Measurements from ENCODE around the gene CTSE. TPM values are rescaled to one million over a fixed set of nuclear protein-coding genes. Genes with fewer than 3 reads are reported as not detected.

The CTSE gene
- total RNA-seq, 4 donors from 2014 or later, result not detected

DNA sequence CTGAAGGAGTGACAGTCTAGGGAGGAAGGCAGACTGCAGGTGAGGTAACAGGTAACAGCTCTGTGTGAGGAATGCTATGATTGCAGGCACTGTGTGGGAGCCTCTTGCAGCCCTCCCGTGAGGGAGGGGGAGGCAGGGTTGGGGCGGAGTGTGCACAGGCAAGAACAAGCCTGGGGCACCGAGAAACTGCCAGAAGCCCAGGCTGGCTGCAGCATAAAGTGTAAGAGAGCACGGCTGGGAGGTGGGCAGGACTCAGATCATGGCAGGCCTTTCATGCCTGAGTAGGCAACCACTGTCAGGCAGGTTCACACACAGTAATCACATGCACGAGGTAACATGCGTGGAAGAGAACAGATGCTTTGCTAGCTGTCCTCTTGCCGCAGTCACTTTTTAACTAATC is 17.9 kb upstream of the CTSE start:
- DNase-seq (ENCODE audit: low spot score in 2 of 2), result no peak
- peaks cover 0 to 26% of the 10 kb centered on the region in 2 donors for H3K27me3 ChIP-seq
- 48 to 53% methylated on average over 7 of the region's 7 CpGs for whole genome bisulfite sequencing, 2 donors
- H3K27ac ChIP-seq, result no peak overlapping the region
- H3K4me1 ChIP-seq, result no peaks in the 10 kb centered on the region
- TF ChIP-seq EP300 (IDR thresholded peaks at IDR 0.05) (no peak), POLR2A (IDR thresholded peaks at IDR 0.05) (no peak)
- TF ChIP-seq, protein P1, sequence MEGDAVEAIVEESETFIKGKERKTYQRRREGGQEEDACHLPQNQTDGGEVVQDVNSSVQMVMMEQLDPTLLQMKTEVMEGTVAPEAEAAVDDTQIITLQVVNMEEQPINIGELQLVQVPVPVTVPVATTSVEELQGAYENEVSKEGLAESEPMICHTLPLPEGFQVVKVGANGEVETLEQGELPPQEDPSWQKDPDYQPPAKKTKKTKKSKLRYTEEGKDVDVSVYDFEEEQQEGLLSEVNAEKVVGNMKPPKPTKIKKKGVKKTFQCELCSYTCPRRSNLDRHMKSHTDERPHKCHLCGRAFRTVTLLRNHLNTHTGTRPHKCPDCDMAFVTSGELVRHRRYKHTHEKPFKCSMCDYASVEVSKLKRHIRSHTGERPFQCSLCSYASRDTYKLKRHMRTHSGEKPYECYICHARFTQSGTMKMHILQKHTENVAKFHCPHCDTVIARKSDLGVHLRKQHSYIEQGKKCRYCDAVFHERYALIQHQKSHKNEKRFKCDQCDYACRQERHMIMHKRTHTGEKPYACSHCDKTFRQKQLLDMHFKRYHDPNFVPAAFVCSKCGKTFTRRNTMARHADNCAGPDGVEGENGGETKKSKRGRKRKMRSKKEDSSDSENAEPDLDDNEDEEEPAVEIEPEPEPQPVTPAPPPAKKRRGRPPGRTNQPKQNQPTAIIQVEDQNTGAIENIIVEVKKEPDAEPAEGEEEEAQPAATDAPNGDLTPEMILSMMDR (IDR thresholded peaks at IDR 0.05), result no peak
- no peaks in the 10 kb centered on the region for H3K36me3 ChIP-seq
- no peaks in the 10 kb centered on the region for H3K9me3 ChIP-seq
- H3K4me3 ChIP-seq, result no peak overlapping the region

DNA sequence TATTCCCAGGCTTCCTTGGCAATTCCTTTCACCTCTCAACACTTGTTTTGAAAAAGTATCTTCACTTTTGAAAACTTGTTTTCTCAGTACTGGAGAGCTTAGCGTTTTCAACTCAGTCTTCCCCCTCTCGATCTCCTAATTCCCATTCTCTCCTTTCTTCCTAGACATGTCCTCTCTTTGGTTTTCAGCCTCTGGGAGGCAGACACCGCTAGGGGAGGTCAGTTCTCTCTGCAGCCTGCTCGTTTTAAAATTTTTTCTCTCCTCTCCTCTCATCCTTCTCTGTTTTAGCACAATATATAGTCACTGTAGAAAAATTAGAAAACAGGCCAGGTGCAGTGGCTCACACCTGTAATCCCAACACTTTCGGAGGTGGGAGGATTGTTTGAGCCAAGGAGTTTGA is 16.6 kb upstream of the CTSE start:
- DNase-seq (ENCODE audit: low spot score in 2 of 2), result no peak
- Histone ChIP-seq H3K4me3 (no peak overlapping the region), H3K4me1 (no peaks in the 10 kb centered on the region), H3K27ac (no peak overlapping the region), H3K9me3 (no peaks in the 10 kb centered on the region), H3K36me3 (no peaks in the 10 kb centered on the region), H3K27me3 (peaks cover 0 to 32% of the 10 kb centered on the region in 2 donors)
- 50 to 65% methylated on average over 5 of the region's 5 CpGs for WGBS, 2 donors
- TF ChIP-seq, protein P1 (IDR thresholded peaks at IDR 0.05), result no peak
- TF ChIP-seq POLR2A (IDR thresholded peaks at IDR 0.05), result no peak
- TF ChIP-seq EP300 (IDR thresholded peaks at IDR 0.05), result no peak

DNA sequence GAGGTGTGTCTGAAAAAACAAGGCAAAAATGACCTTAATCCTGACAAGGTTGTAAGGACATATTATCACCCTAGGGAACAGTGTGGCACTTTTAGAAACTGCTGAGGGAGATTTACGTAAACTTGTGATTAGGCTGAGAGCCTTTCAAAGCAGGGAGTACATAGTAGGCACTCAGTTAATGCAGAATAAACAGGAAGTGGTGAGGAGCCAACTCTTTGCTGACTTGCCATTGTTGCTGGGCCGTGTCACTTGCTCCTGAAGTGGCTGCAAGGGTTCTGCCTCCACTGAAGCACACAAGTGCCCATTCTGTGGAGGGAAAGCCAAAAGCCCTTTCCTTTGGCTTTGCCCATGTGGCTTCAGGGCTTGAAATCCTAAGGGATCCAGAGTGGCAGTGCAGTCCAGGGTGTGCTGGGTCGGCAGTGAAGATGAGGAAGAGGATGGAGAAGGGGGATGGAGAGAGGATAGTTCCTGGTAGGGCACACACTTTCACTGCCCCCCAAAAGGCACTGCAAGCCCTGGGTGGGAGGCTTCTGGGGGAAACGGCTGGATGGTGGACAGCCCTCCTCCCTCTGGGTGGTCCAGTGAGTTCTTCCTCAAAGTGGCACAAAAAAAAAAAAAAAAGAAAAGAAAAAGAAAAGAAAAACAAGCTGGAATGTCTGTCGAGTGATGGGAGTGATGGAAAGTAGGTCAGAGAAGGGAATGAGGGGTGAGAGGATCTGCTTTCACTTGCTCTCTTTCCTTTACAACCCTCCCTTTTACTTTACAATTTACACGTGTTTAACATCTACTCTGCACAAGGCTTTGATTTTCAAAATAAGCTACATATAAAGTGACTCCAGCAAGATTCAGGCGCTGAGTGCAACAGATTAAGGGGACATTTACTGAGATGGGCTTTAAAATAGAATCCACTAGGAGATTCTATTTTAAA is 15.6 kb upstream of the CTSE start:
- H3K27ac ChIP-seq, result no peak overlapping the region
- no peaks in the 10 kb centered on the region for H3K36me3 ChIP-seq
- H3K4me1 ChIP-seq, result no peaks in the 10 kb centered on the region
- no peak overlapping the region for H3K4me3 ChIP-seq
- no peaks in the 10 kb centered on the region for H3K9me3 ChIP-seq
- TF ChIP-seq EP300 (IDR thresholded peaks at IDR 0.05) (no peak), POLR2A (IDR thresholded peaks at IDR 0.05) (no peak)
- TF ChIP-seq, protein P1 (IDR thresholded peaks at IDR 0.05), result no peak
- 35 to 41% methylated on average over 7 of the region's 7 CpGs for whole genome bisulfite sequencing, 2 donors
- H3K27me3 ChIP-seq, result peaks cover 0 to 39% of the 10 kb centered on the region in 2 donors
- DNase-seq (ENCODE audit: low spot score in 2 of 2), result no peak

DNA sequence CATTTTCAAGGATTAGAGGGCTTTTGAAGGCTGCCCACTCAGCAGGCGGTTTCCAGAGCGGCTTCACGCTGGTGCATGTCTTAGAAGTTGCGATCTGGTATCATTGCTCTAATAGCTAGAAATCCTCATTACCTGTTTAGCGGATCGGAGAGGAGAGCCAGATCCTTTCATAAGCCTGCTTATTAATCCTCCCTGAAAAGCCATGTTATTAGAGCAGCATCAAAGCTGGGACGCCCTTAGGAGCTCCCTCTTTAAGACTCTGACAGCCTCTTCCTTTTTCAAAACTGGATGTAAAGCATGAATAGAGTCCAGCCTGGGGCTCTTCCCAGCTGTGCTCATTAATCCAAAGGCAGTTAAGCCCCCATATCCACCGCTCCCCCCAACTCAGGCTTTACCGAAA is 13.9 kb upstream of the CTSE start:
- Histone ChIP-seq H3K4me3 (no peak overlapping the region), H3K36me3 (no peaks in the 10 kb centered on the region), H3K27ac (peak overlapping the region in 1 of 4 donors; percentile 40), H3K27me3 (peaks cover 0 to 33% of the 10 kb centered on the region in 2 donors), H3K9me3 (no peaks in the 10 kb centered on the region), H3K4me1 (no peaks in the 10 kb centered on the region)
- TF ChIP-seq EP300 (IDR thresholded peaks at IDR 0.05), result no peak
- TF ChIP-seq, protein P1 (IDR thresholded peaks at IDR 0.05), result no peak
- TF ChIP-seq POLR2A (IDR thresholded peaks at IDR 0.05), result no peak
- DNase-seq (ENCODE audit: low spot score in 2 of 2), result no peak
- 76 to 80% methylated on average over 9 of the region's 9 CpGs for WGBS, 2 donors

Measured in tibial nerve (tissue), 4 donors.